GM23338 (cell line): ENCODE data around the gene AIFM2. TPM values are rescaled to one million over a fixed set of nuclear protein-coding genes. Genes with fewer than 3 reads are reported as not detected.

Experiments used
- ATAC-seq: fragments of 200-7000 bp; cut with Tn5 transposase; 3 replicates; pipeline ENCODE4 v1.9.1; 2020
- DNase-seq: peaks from one replicate; pipeline ENCODE4 v3.0.0-alpha.2; 2015; ENCODE audit warnings: low spot score
- H2AFZ ChIP-seq: fragments of 200-600 bp; sonication (generic); 2 replicates; pipeline ENCODE4 v1.8.0; 2016; ENCODE audit warnings: antibody characterized with exemption, mild to moderate bottlenecking, moderate library complexity
- H3F3A ChIP-seq: fragments of 200-600 bp; sonication (generic); replicated peaks from 2 replicates; pipeline ENCODE4 v1.8.0; 2017; ENCODE audit warnings: antibody characterized with exemption, mixed run types, low read depth
- H3K27ac ChIP-seq: fragments of 200-600 bp; sonication (generic); 2 replicates; pipeline ENCODE4 v1.6.1; 2016; ENCODE audit warnings: low read depth
- H3K27me3 ChIP-seq: fragments of 200-600 bp; sonication (generic); 2 replicates; pipeline ENCODE4 v1.8.0; 2016; ENCODE audit warnings: mild to moderate bottlenecking, mixed run types, moderate library complexity; ENCODE audit not compliant: insufficient read depth
- H3K36me3 ChIP-seq: fragments of 200-600 bp; sonication (generic); 2 replicates; pipeline ENCODE4 v1.8.0; 2016; ENCODE audit warnings: mild to moderate bottlenecking; ENCODE audit not compliant: insufficient read depth
- H3K4me1 ChIP-seq: fragments of 200-600 bp; sonication (generic); 2 replicates; pipeline ENCODE4 v1.8.0; 2016; ENCODE audit warnings: mild to moderate bottlenecking, moderate library complexity; ENCODE audit not compliant: insufficient read depth
- H3K4me2 ChIP-seq: fragments of 200-600 bp; sonication (generic); 2 replicates; pipeline ENCODE4 v1.7.1; 2017; ENCODE audit warnings: mixed run types
- H3K4me3 ChIP-seq: fragments of 200-600 bp; sonication (generic); 2 replicates; pipeline ENCODE4 v1.6.1; 2016; ENCODE audit warnings: mixed run types
- H3K79me2 ChIP-seq: fragments of 200-600 bp; sonication (generic); replicated peaks from 2 replicates; pipeline ENCODE4 v1.8.0; 2017; ENCODE audit warnings: mild to moderate bottlenecking; ENCODE audit not compliant: insufficient read depth
- H3K9me2 ChIP-seq: fragments of 200-600 bp; sonication (generic); 2 replicates; pipeline ENCODE4 v1.8.0; 2017; ENCODE audit not compliant: insufficient read depth
- H4K20me1 ChIP-seq: fragments of 200-600 bp; sonication (generic); replicated peaks from 2 replicates; pipeline ENCODE4 v1.8.0; 2017; ENCODE audit warnings: mild to moderate bottlenecking; ENCODE audit not compliant: insufficient read depth
- H3K27ac Mint-ChIP-seq: 2 replicates; pipeline ENCODE4 v1.8.0; 2020; ENCODE audit warnings: inconsistent platforms, mild to moderate bottlenecking, moderate library complexity, mixed read lengths
- H3K27me3 Mint-ChIP-seq: 3 replicates; pipeline ENCODE4 v1.8.0; 2022; ENCODE audit warnings: low read depth, mild to moderate bottlenecking, moderate library complexity, mixed read lengths, inconsistent platforms; ENCODE audit not compliant: insufficient read depth, poor library complexity
- H3K36me3 Mint-ChIP-seq: 3 replicates; pipeline ENCODE4 v1.8.0; 2021; ENCODE audit warnings: low read depth, mild to moderate bottlenecking, inconsistent platforms, moderate library complexity, mixed read lengths
- H3K4me1 Mint-ChIP-seq: 3 replicates; pipeline ENCODE4 v1.8.0; 2020; ENCODE audit warnings: mild to moderate bottlenecking, inconsistent platforms, mixed read lengths
- H3K4me3 Mint-ChIP-seq: 3 replicates; pipeline ENCODE4 v1.8.0; 2021; ENCODE audit warnings: moderate library complexity, mild to moderate bottlenecking, inconsistent platforms, mixed read lengths
- H3K9me3 Mint-ChIP-seq: 3 replicates; pipeline ENCODE4 v1.8.0; 2020; ENCODE audit warnings: moderate library complexity, mild to moderate bottlenecking, inconsistent platforms, mixed read lengths
- CREB1 ChIP-seq: fragments of 250-450 bp; sonication (Bioruptor Pico); IDR thresholded peaks from 2 replicates; pipeline ENCODE4 v1.5.0; 2020; ENCODE audit warnings: low read depth, mild to moderate bottlenecking, moderate library complexity
- CTCF ChIP-seq, 2 experiments: fragments of 200-600 bp in 1 of 2; sonication (generic) in 1 of 2; conservative IDR thresholded peaks; 2 replicates each; pipeline versions ENCODE4 v1.5.1 to v1.6.1; 2016 to 2017; ENCODE audit warnings: antibody characterized with exemption in 2 of 2, low read depth in 2 of 2, mild to moderate bottlenecking in 2 of 2, moderate library complexity in 1 of 2
- ETS1 ChIP-seq: IDR thresholded peaks from 2 replicates; pipeline ENCODE4 v1.6.1; 2016; ENCODE audit warnings: antibody characterized with exemption
- EZH2 ChIP-seq: fragments of 200-600 bp; sonication (generic); IDR thresholded peaks from one replicate; pipeline ENCODE4 v1.8.0; 2017; ENCODE audit warnings: antibody characterized with exemption, mild to moderate bottlenecking, low read depth; ENCODE audit not compliant: unreplicated experiment
- EZH2phosphoT487 ChIP-seq: fragments of 200-600 bp; sonication (generic); IDR thresholded peaks from one replicate; pipeline ENCODE4 v1.8.1; 2018; ENCODE audit warnings: antibody characterized with exemption; ENCODE audit not compliant: unreplicated experiment
- JUNB ChIP-seq: IDR thresholded peaks from one replicate; pipeline ENCODE4 v1.6.1; 2016; ENCODE audit warnings: antibody characterized with exemption; ENCODE audit not compliant: unreplicated experiment
- NANOG ChIP-seq: IDR thresholded peaks from 2 replicates; pipeline ENCODE4 v1.6.1; 2016; ENCODE audit warnings: antibody characterized with exemption, borderline replicate concordance
- POLR2AphosphoS5 ChIP-seq: IDR thresholded peaks from 2 replicates; pipeline ENCODE4 v1.6.1; 2016; ENCODE audit warnings: antibody characterized with exemption, low read depth
- REST ChIP-seq: IDR thresholded peaks from one replicate; pipeline ENCODE4 v1.6.1; 2018; ENCODE audit warnings: antibody characterized with exemption; ENCODE audit not compliant: unreplicated experiment
- STAT1 ChIP-seq: IDR thresholded peaks from one replicate; pipeline ENCODE4 v1.6.1; 2016; ENCODE audit warnings: antibody characterized with exemption; ENCODE audit not compliant: unreplicated experiment
- ZNF114 ChIP-seq: fragments of 250-450 bp; sonication (Bioruptor Pico); IDR thresholded peaks from 2 replicates; pipeline ENCODE4 v1.5.0; 2020; ENCODE audit warnings: mild to moderate bottlenecking, moderate library complexity
- ZNF331 ChIP-seq: fragments of 250-450 bp; sonication (Bioruptor Pico); IDR thresholded peaks from 2 replicates; pipeline ENCODE4 v1.5.0; 2020; ENCODE audit warnings: low read depth, mild to moderate bottlenecking, moderate library complexity
- ZNF462 ChIP-seq: fragments of 250-450 bp; sonication (Bioruptor Pico); IDR thresholded peaks from 2 replicates; pipeline ENCODE4 v1.5.0; 2020; ENCODE audit warnings: mild to moderate bottlenecking, moderate library complexity
- polyA plus RNA-seq: library from polyadenylated mRNA; unstranded; fragments of >200 nt; fragmentation: Nextera tagmentation; extraction: Ambion mirVana; gene quantifications from 2 replicates; pipeline ENCODE4 v1.2.1, GENCODE V29; 2016
- total RNA-seq: library from RNA; depleted of rRNA; stranded (reverse); fragments of >200 nt; shearing (Covaris generic); gene quantifications from 2 replicates; pipeline ENCODE4 v1.2.3, GENCODE V29; 2014

AIFM2 gene
- total and polyA plus RNA-seq, 2 experiments from 2014 or later, result 3.2 to 3.6 TPM

- H3K4me3 Mint-ChIP-seq, result no peak overlapping the region; the same call in 2 of the 3 replicates
- Histone ChIP-seq H3K79me2 (peaks cover 83% of the 10 kb centered on the region), H3K27ac (0 out of 2 replicates have a peak overlapping the region, but pooled peaks have one; percentile 21), H3K4me2 (no peak overlapping the region), H3K36me3 (0 out of 2 replicates have a peak, but pooled peaks cover 7% of the 10 kb centered on the region), H3K4me1 (peaks cover 9% of the 10 kb centered on the region), H2AFZ (no peak overlapping the region), H3K27me3 (no peaks in the 10 kb centered on the region), H3F3A (no peaks in the 10 kb centered on the region), H3K4me3 (no peak overlapping the region), H3K9me2 (no peaks in the 10 kb centered on the region), H4K20me1 (peaks cover 53% of the 10 kb centered on the region)
- H3K36me3 Mint-ChIP-seq, result peaks cover 29% of the 10 kb centered on the region; the same call in 2 of the 3 replicates
- no peak for DNase-seq
- peak overlapping the region; percentile 47 for H3K27ac Mint-ChIP-seq
- ATAC-seq, result no peak
- H3K4me1 Mint-ChIP-seq, result peaks cover 11% of the 10 kb centered on the region; the same call in 2 of the 3 replicates
- peaks cover 2% of the 10 kb centered on the region for H3K27me3 Mint-ChIP-seq
- TF ChIP-seq CTCF (conservative IDR thresholded peaks at IDR 0.05; ENCODE audit: low read depth in 2 of 2) (no peak), ZNF462 (CRISPR knock-in tag) (no peak), ZNF114 (CRISPR knock-in tag) (no peak), CREB1 (CRISPR knock-in tag) (no peak), JUNB (no peak), ETS1 (no peak), ZNF331 (CRISPR knock-in tag) (no peak), NANOG (no peak), REST (no peak), EZH2phosphoT487 (no peak), POLR2AphosphoS5 (no peak), EZH2 (no peak), STAT1 (no peak)
- H3K9me3 Mint-ChIP-seq, result no peaks in the 10 kb centered on the region
These were observed 29.7 kb upstream of the AIFM2 start for GRCh38 chr10:70162151-70162891.
